ENCODE results near the gene TAOK3.
"Not testable (repeated sequence)": the region's sequence is repeated elsewhere in the genome, so short reads cannot be mapped to it uniquely, and the experiment has no call there.

The TAOK3 gene

DNA sequence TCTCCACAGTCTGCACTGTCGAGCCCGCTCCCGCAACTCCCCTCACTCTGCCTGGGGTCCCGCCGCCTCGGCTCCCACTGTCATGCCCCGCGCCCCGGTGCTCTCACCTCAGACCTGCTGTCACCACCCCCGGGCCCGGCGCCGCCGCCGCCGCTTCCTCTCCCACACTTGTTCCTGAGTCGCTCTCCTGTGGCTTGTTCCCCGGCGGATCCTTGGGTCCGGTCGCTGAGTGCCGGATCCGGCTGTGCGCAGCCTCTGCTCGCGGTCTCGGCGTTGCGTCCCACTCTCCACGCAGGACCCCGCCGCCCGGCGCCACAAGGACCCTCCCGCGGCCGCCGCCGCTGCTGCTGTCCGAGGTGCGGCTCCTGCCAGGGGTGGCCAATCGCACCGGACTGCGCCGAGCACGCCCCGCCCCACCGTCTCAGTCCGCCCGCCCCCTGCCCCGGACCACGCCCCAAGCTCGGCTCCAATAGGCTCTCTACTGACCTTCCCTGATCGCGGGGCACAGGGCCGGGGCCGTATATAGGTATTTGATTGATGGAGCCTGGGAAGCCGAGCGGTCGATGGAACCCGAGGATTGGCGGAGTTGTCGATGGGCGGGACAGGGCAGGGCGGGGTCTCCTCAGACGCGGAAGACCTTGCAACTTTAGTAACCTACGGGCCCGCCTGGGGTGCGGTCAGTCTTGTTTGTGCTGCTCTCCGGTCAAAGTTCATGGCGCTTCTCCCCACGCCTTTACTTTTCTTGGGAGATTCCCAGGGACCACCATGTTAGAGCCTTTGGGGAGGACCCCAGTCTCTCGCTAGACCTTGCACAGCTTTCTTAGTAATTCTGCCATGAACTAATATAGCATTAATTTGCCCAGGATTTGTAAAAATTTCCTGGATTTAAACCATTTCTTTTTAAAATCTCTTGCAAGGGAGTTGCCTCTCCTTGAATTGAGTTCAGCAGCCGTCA lies at the start of gene TAOK3:
TSS of gene TAOK3 (minus strand) at position 367 of the 955 bp plus-strand sequence. CDS start 117,340 bp downstream, outside the sequence.
- DNase-seq (ENCODE audit: low read depth in 1 of 2, low spot score in 1 of 2), result peak; percentile 92 to 95

- DNase-seq (ENCODE audit: low read depth in 1 of 2, low spot score in 1 of 2), result no peak
These were observed 48.0 kb upstream of the TAOK3 start for GRCh38 chr12:118420673-118421072.

DNA sequence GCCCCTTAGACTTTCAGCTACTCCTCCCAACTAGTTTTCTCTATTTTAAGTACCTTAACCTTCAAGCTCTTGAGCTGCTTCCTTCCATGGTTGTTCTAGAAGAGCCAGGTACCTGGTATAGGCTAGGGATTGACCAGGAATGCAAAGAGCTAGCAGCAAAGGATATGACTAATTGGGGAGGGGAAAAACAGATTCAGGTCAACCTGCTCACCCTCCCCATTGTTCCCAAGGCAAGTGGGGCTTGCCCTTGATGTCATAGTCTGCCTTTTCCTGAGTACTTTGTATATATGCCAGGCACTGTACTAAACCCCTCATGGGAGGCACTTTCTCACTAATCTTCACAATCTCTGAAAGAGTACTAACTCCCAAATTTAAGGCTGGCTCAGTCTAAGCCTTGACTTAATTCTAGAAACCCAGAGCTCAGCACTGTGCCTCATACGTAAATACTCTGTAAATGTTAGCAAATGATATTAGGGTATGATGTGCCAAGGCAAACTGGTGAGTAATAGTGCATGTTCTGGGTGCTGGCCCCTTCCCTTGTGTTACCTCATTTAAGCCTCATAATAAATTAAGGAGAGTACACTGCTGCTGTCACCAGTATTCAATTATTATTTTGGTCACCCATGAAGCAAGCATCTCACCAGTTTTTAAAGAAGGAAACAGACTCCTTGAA lies 45.8 kb upstream of the TAOK3 start:
- no peak for DNase-seq (ENCODE audit: low read depth in 1 of 2, low spot score in 1 of 2)

DNA sequence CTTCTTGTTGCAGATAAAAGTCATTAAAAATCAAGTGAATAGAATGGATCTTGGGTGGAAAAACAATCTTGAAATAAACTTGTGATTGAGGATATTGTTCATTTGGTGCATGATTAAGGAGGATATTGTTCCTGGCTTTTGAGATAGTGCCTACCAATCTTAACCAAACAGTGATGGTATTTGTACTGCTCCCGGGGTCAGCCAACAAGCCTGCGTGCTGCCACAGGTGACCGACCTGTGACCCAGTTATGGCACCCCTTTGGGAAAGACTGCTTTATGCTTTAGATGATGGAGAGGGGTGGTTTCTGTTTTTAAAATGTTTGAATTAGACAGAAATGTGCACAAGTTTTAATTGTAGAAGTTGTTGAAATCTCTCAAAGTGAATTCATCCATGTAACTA lies 45.2 kb upstream of the TAOK3 start:
- DNase-seq (ENCODE audit: low read depth in 1 of 2, low spot score in 1 of 2), result no peak

DNA sequence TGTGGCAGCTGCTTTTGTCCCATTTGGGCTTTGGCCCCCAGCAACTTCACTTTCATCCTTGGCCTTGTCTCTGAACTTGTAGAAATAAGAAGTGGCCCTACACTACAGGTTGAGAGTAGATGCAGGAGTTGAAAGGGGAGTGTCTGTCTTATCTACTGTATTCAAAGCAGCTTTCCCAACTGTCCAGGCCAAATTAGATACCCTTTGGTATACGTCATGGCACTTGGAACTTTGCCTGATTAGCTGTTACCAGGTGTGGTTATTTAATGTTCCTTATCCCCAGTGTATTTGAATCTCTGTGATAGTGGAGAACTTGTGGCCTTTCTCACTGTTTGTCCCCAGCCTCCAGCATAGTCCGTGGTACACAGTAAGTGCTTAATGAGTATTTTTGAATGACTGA lies 37.1 kb upstream of the TAOK3 start:
- DNase-seq (ENCODE audit: low read depth in 1 of 2, low spot score in 1 of 2), result no peak

DNA sequence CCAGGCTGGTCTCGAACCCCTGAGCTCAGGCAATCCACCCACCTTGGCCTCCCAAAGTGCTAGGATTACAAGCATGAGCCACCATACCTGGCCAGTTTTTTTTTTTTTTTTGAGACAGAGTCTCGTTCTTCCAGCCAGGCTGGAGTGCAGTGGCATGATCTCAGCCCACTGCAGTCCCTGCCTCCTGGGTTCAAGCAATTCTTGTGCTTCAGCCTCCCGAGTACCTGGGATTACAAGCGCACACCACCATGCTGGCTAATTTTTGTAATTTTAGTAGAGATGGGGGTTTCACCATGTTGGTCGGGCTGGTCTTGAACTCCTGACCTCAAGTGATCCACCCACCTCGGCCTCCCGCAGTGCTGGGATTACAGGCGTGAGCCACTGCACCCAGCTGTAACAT lies 35.5 kb upstream of the TAOK3 start:
- DNase-seq (ENCODE audit: low read depth in 1 of 2, low spot score in 1 of 2), result not testable (repeated sequence)

GRCh38 chr12:118404876-118405521 lies 32.3 kb upstream of the TAOK3 start:
- peak; percentile 3 to 10 for DNase-seq (ENCODE audit: low read depth in 1 of 2, low spot score in 1 of 2)

DNA sequence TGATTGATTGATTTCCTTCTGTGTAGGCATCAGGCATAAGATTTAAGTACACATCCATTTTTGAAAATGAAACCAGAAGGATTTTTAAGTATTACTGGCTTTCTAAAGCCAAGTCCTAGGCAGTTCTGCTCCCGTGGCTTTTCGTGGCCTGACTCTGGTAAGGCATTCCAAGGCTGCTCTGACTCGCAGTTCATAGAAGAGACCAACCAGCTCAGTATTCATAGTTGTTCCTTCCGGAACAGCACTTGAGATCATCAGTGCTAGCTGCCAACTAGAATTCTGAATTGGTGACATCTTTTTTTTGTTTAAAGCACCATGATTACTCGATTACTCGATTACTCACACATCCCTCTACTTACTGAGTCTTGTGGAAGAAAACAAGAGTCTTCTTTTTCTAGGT lies 29.5 kb upstream of the TAOK3 start:
- DNase-seq (ENCODE audit: low read depth in 1 of 2, low spot score in 1 of 2), result no peak

- no peak for DNase-seq (ENCODE audit: low read depth in 1 of 2, low spot score in 1 of 2)
These were observed 26.2 kb upstream of the TAOK3 start for GRCh38 chr12:118398940-118399339.

GRCh38 chr12:118398524-118398923 lies 25.8 kb upstream of the TAOK3 start:
- no peak for DNase-seq (ENCODE audit: low read depth in 1 of 2, low spot score in 1 of 2)

GRCh38 chr12:118397708-118398440 lies 25.2 kb upstream of the TAOK3 start:
- no peak for DNase-seq (ENCODE audit: low read depth in 1 of 2, low spot score in 1 of 2)

GRCh38 chr12:118391836-118392235 lies 19.1 kb upstream of the TAOK3 start:
- no peak for DNase-seq (ENCODE audit: low read depth in 1 of 2, low spot score in 1 of 2)

- DNase-seq (ENCODE audit: low read depth in 1 of 2, low spot score in 1 of 2), result no peak
These were observed 18.7 kb upstream of the TAOK3 start for GRCh38 chr12:118391424-118391823.

- peak; percentile 61 to 75 for DNase-seq (ENCODE audit: low read depth in 1 of 2, low spot score in 1 of 2)
These were observed 5.3 kb upstream of the TAOK3 start for GRCh38 chr12:118377884-118378470.

GRCh38 chr12:118377021-118377883 lies 4.5 kb upstream of the TAOK3 start:
- no peak for DNase-seq (ENCODE audit: low read depth in 1 of 2, low spot score in 1 of 2)

GRCh38 chr12:118376089-118377020 lies 3.6 kb upstream of the TAOK3 start, which contains the start of gene SUDS3:
Gene SUDS3 (plus strand): TSS chr12:118376555. CDS start chr12:118376692, 137 bp downstream.
- DNase-seq (ENCODE audit: low read depth in 1 of 2, low spot score in 1 of 2), result peak; percentile 87 to 93

- no peak for DNase-seq (ENCODE audit: low read depth in 1 of 2, low spot score in 1 of 2)
These were observed 2.6 kb upstream of the TAOK3 start for GRCh38 chr12:118375348-118375747.

GRCh38 chr12:118374909-118375308 lies 2.2 kb upstream of the TAOK3 start:
- DNase-seq (ENCODE audit: low read depth in 1 of 2, low spot score in 1 of 2), result no peak

Measured in activated T-helper 1 cell treated with anti-CD3 and anti-CD28 coated beads, Interleukin-2, amount 50 U/mL, for 16 hours (primary cell).